ENCODE data around the gene SEC14L5.

The SEC14L5 gene

GRCh38 chr16:4987580-4988374, 29.6 kb downstream of the SEC14L5 start:
- DNase-seq (ENCODE audit: low read depth) = no peak

- DNase-seq (ENCODE audit: low read depth) = no peak
These were observed 30.5 kb downstream of the SEC14L5 start for GRCh38 chr16:4988647-4989046.

GRCh38 chr16:4989391-4990006, 31.4 kb downstream of the SEC14L5 start:
- DNase-seq (ENCODE audit: low read depth) = no peak

- DNase-seq (ENCODE audit: low read depth) = no peak
These were observed 32.3 kb downstream of the SEC14L5 start for GRCh38 chr16:4990415-4990814.

GRCh38 chr16:4991754-4992153, 33.6 kb downstream of the SEC14L5 start:
- no peak for DNase-seq (ENCODE audit: low read depth)

GRCh38 chr16:4994719-4995434, 36.7 kb downstream of the SEC14L5 start:
- no peak for DNase-seq (ENCODE audit: low read depth)

GRCh38 chr16:5000573-5001001, 42.5 kb downstream of the SEC14L5 start:
- DNase-seq (ENCODE audit: low read depth) = no peak

GRCh38 chr16:5001571-5001970, 43.4 kb downstream of the SEC14L5 start:
- no peak for DNase-seq (ENCODE audit: low read depth)

- no peak for DNase-seq (ENCODE audit: low read depth)
These were observed 43.9 kb downstream of the SEC14L5 start for GRCh38 chr16:5001986-5002385.

- DNase-seq (ENCODE audit: low read depth) = no peak
These were observed 44.6 kb downstream of the SEC14L5 start for GRCh38 chr16:5002699-5003143.

- no peak for DNase-seq (ENCODE audit: low read depth)
These were observed 45.1 kb downstream of the SEC14L5 start for GRCh38 chr16:5003211-5003610.

GRCh38 chr16:5003828-5004227, 45.7 kb downstream of the SEC14L5 start:
- no peak for DNase-seq (ENCODE audit: low read depth)

- no peak for DNase-seq (ENCODE audit: low read depth)
These were observed 46.2 kb downstream of the SEC14L5 start for GRCh38 chr16:5004311-5004710.

GRCh38 chr16:5005916-5006315, 47.8 kb downstream of the SEC14L5 start:
- no peak for DNase-seq (ENCODE audit: low read depth)

- DNase-seq (ENCODE audit: low read depth) = no peak
These were observed 48.4 kb downstream of the SEC14L5 start for GRCh38 chr16:5006348-5007193.

GRCh38 chr16:5007256-5007655, 49.1 kb downstream of the SEC14L5 start:
- no peak for DNase-seq (ENCODE audit: low read depth)

- DNase-seq (ENCODE audit: low read depth) = no peak
These were observed 50.2 kb downstream of the SEC14L5 start for GRCh38 chr16:5008311-5008731.

- no peak for DNase-seq (ENCODE audit: low read depth)
These were observed 52.6 kb downstream of the SEC14L5 start for GRCh38 chr16:5010576-5011329.

- DNase-seq (ENCODE audit: low read depth) = no peak
These were observed 53.5 kb downstream of the SEC14L5 start for GRCh38 chr16:5011637-5012036.

GRCh38 chr16:5012887-5013286, 54.8 kb downstream of the SEC14L5 start:
- no peak for DNase-seq (ENCODE audit: low read depth)

- DNase-seq (ENCODE audit: low read depth) = no peak
These were observed 57.2 kb downstream of the SEC14L5 start for GRCh38 chr16:5015351-5015750.

All from stimulated activated CD8-positive, alpha-beta memory T cell treated with anti-CD3 and anti-CD28 coated beads, Interleukin-15, amount 100 ng/mL, for 24 hours (primary cell).